Pulmonary artery endothelial cell (primary cell): ENCODE data around the gene PPM1H. TPM values are rescaled to one million over a fixed set of nuclear protein-coding genes. Genes with fewer than 3 reads are reported as not detected.
"Not testable (repeated sequence)": the region's sequence is repeated elsewhere in the genome, so short reads cannot be mapped to it uniquely, and the experiment has no call there.

Source experiments
- DNase-seq: peaks from one replicate; pipeline ENCODE4 v3.0.0-alpha.2; 2011; ENCODE audit warnings: low read depth, low spot score
- total RNA-seq: library from RNA; depleted of rRNA; stranded (reverse); fragments of >200 nt; gene quantifications from 2 replicates; pipeline ENCODE4 v1.2.3, GENCODE V29; 2014

The PPM1H gene
- total RNA-seq, 1 donor from 2014 or later: 4.1 TPM

GRCh38 chr12:62909340-62909739 lies 25.6 kb downstream of the PPM1H start:
- DNase-seq: no peak

GRCh38 chr12:62908674-62909073 lies 26.3 kb downstream of the PPM1H start:
- DNase-seq: no peak

- DNase-seq: no peak
Observed at GRCh38 chr12:62907561-62907960, 27.4 kb downstream of the PPM1H start.

- DNase-seq: no peak
Observed at GRCh38 chr12:62907078-62907477, 27.9 kb downstream of the PPM1H start.

- DNase-seq: peak; percentile 67
Observed at GRCh38 chr12:62903151-62903550, 31.8 kb downstream of the PPM1H start.

GRCh38 chr12:62900686-62901272 lies 34.2 kb downstream of the PPM1H start:
- DNase-seq: no peak

GRCh38 chr12:62899568-62900390 lies 35.2 kb downstream of the PPM1H start:
- DNase-seq: no peak

- DNase-seq: no peak
Observed at GRCh38 chr12:62898526-62898925, 36.4 kb downstream of the PPM1H start.

GRCh38 chr12:62895351-62895877 lies 39.5 kb downstream of the PPM1H start:
- no peak for DNase-seq

GRCh38 chr12:62893276-62893675 lies 41.7 kb downstream of the PPM1H start:
- DNase-seq: no peak

- no peak for DNase-seq
Observed at GRCh38 chr12:62891805-62892549, 43.0 kb downstream of the PPM1H start.

GRCh38 chr12:62888454-62889110 lies 46.4 kb downstream of the PPM1H start:
- no peak for DNase-seq

GRCh38 chr12:62886796-62887195 lies 48.2 kb downstream of the PPM1H start:
- DNase-seq: no peak

- DNase-seq: no peak
Observed at GRCh38 chr12:62885242-62885641, 49.7 kb downstream of the PPM1H start.

- not testable (repeated sequence) for DNase-seq
Observed at GRCh38 chr12:62884832-62885231, 50.1 kb downstream of the PPM1H start.

- no peak for DNase-seq
Observed at GRCh38 chr12:62882696-62883095, 52.3 kb downstream of the PPM1H start.

- DNase-seq: no peak
Observed at GRCh38 chr12:62882140-62882539, 52.8 kb downstream of the PPM1H start.

GRCh38 chr12:62879691-62880090 lies 55.3 kb downstream of the PPM1H start:
- no peak for DNase-seq

- DNase-seq: not testable (repeated sequence)
Observed at GRCh38 chr12:62879228-62879627, 55.7 kb downstream of the PPM1H start.

- no peak for DNase-seq
Observed at GRCh38 chr12:62878211-62878610, 56.7 kb downstream of the PPM1H start.

GRCh38 chr12:62876938-62877548 lies 57.9 kb downstream of the PPM1H start:
- no peak for DNase-seq
